Body of pancreas (tissue), 4 donors: ENCODE measurements around the gene UBAC2.

Source experiments
- CTCF ChIP-seq, 7 experiments: fragments of 450-650 bp in 4 of 7; fragments of 200-600 bp in 3 of 7; sonication (generic) in 3 of 7; IDR thresholded peaks; one replicate each; pipeline ENCODE4 v1.5.1; 2016 to 2019; ENCODE audit warnings: antibody characterized with exemption in 7 of 7
- POLR2A ChIP-seq, 3 donors: fragments of 450-650 bp; IDR thresholded peaks; one replicate each; pipeline ENCODE4 v1.6.1; 2016; ENCODE audit warnings: antibody characterized with exemption in 3 of 3, mild to moderate bottlenecking in 2 of 3

- TF ChIP-seq CTCF (IDR thresholded peaks at IDR 0.05): no peak
- no peak for TF ChIP-seq POLR2A (IDR thresholded peaks at IDR 0.05)
These were observed 54.2 kb downstream of the UBAC2 start for GRCh38 chr13:99254830-99255229.
